Measurements from ENCODE around the gene PLSCR1. TPM values are rescaled to one million over a fixed set of nuclear protein-coding genes. Genes with fewer than 3 reads are reported as not detected.
"Not testable (repeated sequence)": the region's sequence is repeated elsewhere in the genome, so short reads cannot be mapped to it uniquely, and the experiment has no call there.

The PLSCR1 gene
- polyA plus RNA-seq, 1 donor, result 98.5 TPM

- DNase-seq, result no peak
Measured at GRCh38 chr3:146519810-146520209, 24.6 kb downstream of the PLSCR1 start.

- DNase-seq, result no peak
Measured at GRCh38 chr3:146517684-146518435, 26.5 kb downstream of the PLSCR1 start.

GRCh38 chr3:146513386-146514051, 30.9 kb downstream of the PLSCR1 start:
- no peak for DNase-seq

GRCh38 chr3:146511402-146512134, 32.8 kb downstream of the PLSCR1 start:
- peak; percentile 38 for DNase-seq

GRCh38 chr3:146507331-146508120, 36.9 kb downstream of the PLSCR1 start:
- DNase-seq, result no peak

- DNase-seq, result no peak
Measured at GRCh38 chr3:146505516-146505915, 38.9 kb downstream of the PLSCR1 start.

GRCh38 chr3:146504498-146505197, 39.8 kb downstream of the PLSCR1 start:
- DNase-seq, result no peak

- DNase-seq, result no peak
Measured at GRCh38 chr3:146503461-146504202, 40.8 kb downstream of the PLSCR1 start.

- no peak for DNase-seq
Measured at GRCh38 chr3:146502887-146503460, 41.4 kb downstream of the PLSCR1 start.

GRCh38 chr3:146501752-146502151, 42.7 kb downstream of the PLSCR1 start:
- DNase-seq, result no peak

- DNase-seq, result no peak
Measured at GRCh38 chr3:146499701-146500100, 44.7 kb downstream of the PLSCR1 start.

- DNase-seq, result no peak
Measured at GRCh38 chr3:146498002-146498736, 46.2 kb downstream of the PLSCR1 start.

- DNase-seq, result not testable (repeated sequence)
Measured at GRCh38 chr3:146497145-146497843, 47.1 kb downstream of the PLSCR1 start.

- DNase-seq, result no peak
Measured at GRCh38 chr3:146496726-146497125, 47.7 kb downstream of the PLSCR1 start.

GRCh38 chr3:146496251-146496650, 48.2 kb downstream of the PLSCR1 start:
- DNase-seq, result no peak

- DNase-seq, result no peak
Measured at GRCh38 chr3:146493761-146494160, 50.6 kb downstream of the PLSCR1 start.

GRCh38 chr3:146493221-146493620, 51.2 kb downstream of the PLSCR1 start:
- DNase-seq, result no peak

GRCh38 chr3:146491303-146491702, 53.1 kb downstream of the PLSCR1 start:
- DNase-seq, result no peak

- DNase-seq, result no peak
Measured at GRCh38 chr3:146485297-146485696, 59.1 kb downstream of the PLSCR1 start.
